Ishikawa (cell line): Measurements from ENCODE around the gene HYPK.

Experiments used
- CEBPB ChIP-seq: IDR thresholded peaks from 2 replicates; pipeline ENCODE4 v1.6.1; 2012
- CREB1 ChIP-seq: IDR thresholded peaks from 2 replicates; pipeline ENCODE4 v1.6.1; 2012; ENCODE audit warnings: low read depth
- EGR1 ChIP-seq: IDR thresholded peaks from 2 replicates; pipeline ENCODE4 v1.6.1; 2012
- EP300 ChIP-seq: IDR thresholded peaks from 2 replicates; pipeline ENCODE4 v1.6.1; 2012; ENCODE audit warnings: borderline replicate concordance
- FOXM1 ChIP-seq: IDR thresholded peaks from 2 replicates; pipeline ENCODE4 v1.6.1; 2012; ENCODE audit warnings: low read depth, borderline replicate concordance
- NFIC ChIP-seq: IDR thresholded peaks from 2 replicates; pipeline ENCODE4 v1.6.1; 2012
- RAD21 ChIP-seq: IDR thresholded peaks from 2 replicates; pipeline ENCODE4 v1.6.1; 2012; ENCODE audit warnings: low read depth
- REST ChIP-seq: IDR thresholded peaks from 2 replicates; pipeline ENCODE4 v1.6.1; 2012; ENCODE audit warnings: low read depth, mild to moderate bottlenecking
- TAF1 ChIP-seq: IDR thresholded peaks from 2 replicates; pipeline ENCODE4 v1.6.1; 2012; ENCODE audit warnings: low read depth, mild to moderate bottlenecking
- TCF12 ChIP-seq: IDR thresholded peaks from 2 replicates; pipeline ENCODE4 v1.6.1; 2012; ENCODE audit warnings: low read depth
- TEAD4 ChIP-seq: IDR thresholded peaks from 2 replicates; pipeline ENCODE4 v1.6.1; 2012
- USF1 ChIP-seq: IDR thresholded peaks from 2 replicates; pipeline ENCODE4 v1.6.1; 2012
- YY1 ChIP-seq: IDR thresholded peaks from 2 replicates; pipeline ENCODE4 v1.6.1; 2012; ENCODE audit warnings: low read depth
- ZBTB7A ChIP-seq: IDR thresholded peaks from 2 replicates; pipeline ENCODE4 v1.6.1; 2012; ENCODE audit warnings: low read depth
- TF ChIP-seq, protein P1 (sequence below): IDR thresholded peaks from 2 replicates; pipeline ENCODE4 v1.6.1; 2012

The HYPK gene

GRCh38 chr15:43776718-43777266, 23.6 kb upstream of the HYPK start, which contains the start of gene ELL3:
Gene ELL3 (minus strand): TSS chr15:43776966. CDS start chr15:43776901, 65 bp downstream.
- peak; percentile 80 for TF ChIP-seq EGR1
- TF ChIP-seq CREB1: no peak
- TF ChIP-seq TAF1: no peak
- TF ChIP-seq TEAD4: no peak

GRCh38 chr15:43777267-43777914, 23.0 kb upstream of the HYPK start:
- TF ChIP-seq CREB1 (no peak), YY1 (0 out of 2 replicates have a peak, but pooled peaks have one; percentile 30), REST (no peak), NFIC (peak; percentile 67), TCF12 (peak; percentile 47), EGR1 (no peak; the same call in 1 of the 2 replicates), EP300 (no peak), CEBPB (no peak), ZBTB7A (no peak), RAD21 (peak; percentile 42; the same call in 1 of the 2 replicates), USF1 (0 out of 2 replicates have a peak, but pooled peaks have one; percentile 7), TEAD4 (peak; percentile 12; the same call in 1 of the 2 replicates), TAF1 (peak; percentile 21; the same call in 1 of the 2 replicates)
- TF ChIP-seq, protein P1, sequence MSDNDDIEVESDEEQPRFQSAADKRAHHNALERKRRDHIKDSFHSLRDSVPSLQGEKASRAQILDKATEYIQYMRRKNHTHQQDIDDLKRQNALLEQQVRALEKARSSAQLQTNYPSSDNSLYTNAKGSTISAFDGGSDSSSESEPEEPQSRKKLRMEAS: peak; percentile 87

GRCh38 chr15:43779016-43779415, 21.4 kb upstream of the HYPK start:
- TF ChIP-seq ZBTB7A (no peak), RAD21 (no peak), TEAD4 (no peak), EGR1 (no peak), REST (no peak), TAF1 (no peak), USF1 (no peak), NFIC (no peak), FOXM1 (no peak)
- TF ChIP-seq, protein P1: no peak

DNA sequence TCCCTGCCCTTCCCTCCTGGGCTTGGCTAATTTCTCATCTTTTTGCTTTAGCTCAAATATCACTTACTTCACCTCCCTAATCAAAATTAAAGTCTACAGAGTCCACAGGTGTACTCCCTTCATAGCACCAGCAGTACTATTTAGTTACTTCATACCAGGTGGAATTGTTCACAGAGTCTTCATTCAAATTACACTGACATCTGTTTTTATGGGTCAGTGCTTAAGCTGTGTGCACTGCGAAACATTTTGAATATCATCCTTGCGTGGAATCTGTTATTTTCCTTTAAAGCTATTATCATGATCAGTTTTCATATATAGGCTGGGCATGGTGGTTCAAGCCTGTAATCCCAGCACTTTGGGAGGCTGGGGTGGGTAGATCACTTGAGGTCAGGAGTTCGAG, 11.0 kb upstream of the HYPK start:
- TF ChIP-seq TCF12 (no peak), NFIC (no peak), EP300 (no peak), RAD21 (no peak), EGR1 (no peak), CREB1 (no peak), CEBPB (no peak), TEAD4 (no peak), FOXM1 (no peak), REST (no peak), YY1 (no peak)
- TF ChIP-seq, protein P1: no peak
